HepG2 (cell line): Measurements from ENCODE around the gene EFCAB8. TPM values are rescaled to one million over a fixed set of nuclear protein-coding genes. Genes with fewer than 3 reads are reported as not detected.

Source experiments
- ATAC-seq: fragments of 200-7000 bp; cut with Tn5 transposase; 3 replicates; pipeline ENCODE4 v1.9.1; 2020; ENCODE audit warnings: mild to moderate bottlenecking, moderate library complexity
- BruUV-seq: library from RNA; stranded (reverse); fragments of 400-500 nt; replicated peaks from 2 replicates; lab custom pipeline; 2021; lab: Mats Ljungman, UMichigan
- CTCF ChIA-PET: fragments of 300-600 bp; formaldehyde crosslinking; extraction: SDS; loops from one replicate; lab custom pipeline; 2021; ENCODE audit warnings: low total read pairs, inconsistent platforms, low intra/inter-chr PET ratio; lab: Yijun Ruan, JAX
- POLR2A ChIA-PET: fragments of 350-600 bp; sonication (Branson Sonifier 250); formaldehyde crosslinking; loops from one replicate; lab custom pipeline; 2020; ENCODE audit warnings: antibody characterized with exemption, inconsistent platforms; lab: Yijun Ruan, JAX
- DNase-seq: peaks from one replicate; pipeline ENCODE4 v3.0.0-alpha.2; 2015; ENCODE audit warnings: low spot score
- FAIRE-seq: peaks from 3 replicates; lab custom pipeline; 2011; peaks lifted over from hg19 to GRCh38; lab: Jason Lieb, UNC
- H2AFZ ChIP-seq: one replicate; pipeline ENCODE4 v1.6.1; 2011; ENCODE audit warnings: low read length, inconsistent platforms
- H3K27ac ChIP-seq: fragments of 300-600 bp; 3 replicates; pipeline ENCODE4 v1.8.0; 2011; ENCODE audit warnings: mixed run types, mild to moderate bottlenecking, mixed read lengths, low read length, inconsistent platforms; ENCODE audit not compliant: insufficient read depth; ENCODE audit errors: extremely low read length
- H3K27me3 ChIP-seq, 2 experiments: fragments of 200-600 bp in 1 of 2; 2 replicates in 1 of 2; 3 replicates in 1 of 2; pipeline versions ENCODE4 v1.6.0 to v1.8.0; 2011; ENCODE audit warnings: low read length in 2 of 2, mild to moderate bottlenecking in 2 of 2, moderate library complexity in 2 of 2, inconsistent platforms in 1 of 2; ENCODE audit not compliant: insufficient read depth in 2 of 2, control insufficient read depth in 1 of 2
- H3K36me3 ChIP-seq, 2 experiments: fragments of 200-600 bp in 1 of 2; replicated peaks in 1 of 2; 2 replicates in 1 of 2; 3 replicates in 1 of 2; pipeline versions ENCODE4 v1.5.1 to v1.8.0; 2011; ENCODE audit warnings: low read length in 2 of 2, inconsistent platforms in 1 of 2; ENCODE audit not compliant: insufficient read depth in 2 of 2, control insufficient read depth in 1 of 2
- H3K4me1 ChIP-seq: 2 replicates; pipeline ENCODE4 v1.5.1; 2012; ENCODE audit warnings: low read length, inconsistent platforms; ENCODE audit not compliant: insufficient read depth
- H3K4me2 ChIP-seq: 2 replicates; pipeline ENCODE4 v1.6.0; 2011; ENCODE audit warnings: low read depth, low read length, inconsistent platforms
- H3K4me3 ChIP-seq, 3 experiments: fragments of 200-600 bp in 1 of 3; sonication (generic), shearing (Covaris generic) in 1 of 3; replicated peaks in 1 of 3; 2 replicates each; pipeline ENCODE4 v1.5.1; 2011 to 2016; ENCODE audit warnings: low read length in 3 of 3, inconsistent platforms in 2 of 3, low read depth in 2 of 3, mild to moderate bottlenecking in 2 of 3, control low read depth in 1 of 3, mixed read lengths in 1 of 3; ENCODE audit not compliant: insufficient read depth in 1 of 3
- H3K79me2 ChIP-seq: one replicate; pipeline ENCODE4 v1.6.1; 2011; ENCODE audit warnings: low read length, inconsistent platforms; ENCODE audit not compliant: insufficient read depth
- H3K9ac ChIP-seq: 2 replicates; pipeline ENCODE4 v1.6.0; 2011; ENCODE audit warnings: mild to moderate bottlenecking, low read depth, low read length, inconsistent platforms; ENCODE audit not compliant: insufficient read depth
- H3K9me3 ChIP-seq: 2 replicates; pipeline ENCODE4 v1.5.1; 2012; ENCODE audit warnings: mild to moderate bottlenecking, low read length
- H4K20me1 ChIP-seq: 2 replicates; pipeline ENCODE4 v1.6.0; 2011; ENCODE audit warnings: inconsistent platforms, mild to moderate bottlenecking, low read length, moderate library complexity; ENCODE audit not compliant: insufficient read depth
- ETV5 ChIP-seq: IDR thresholded peaks from 2 replicates; pipeline ENCODE4 v1.6.1; 2018; ENCODE audit warnings: missing biosample characterization, missing genetic modification reagents, inconsistent platforms, borderline replicate concordance
- FOXC1 ChIP-seq: sonication (generic); formaldehyde crosslinking; IDR thresholded peaks from 2 replicates; pipeline ENCODE4 v1.8.0; 2022; ENCODE audit warnings: mild to moderate bottlenecking, missing genetic modification reagents, borderline replicate concordance
- HOXA3 ChIP-seq: sonication (generic); formaldehyde crosslinking; IDR thresholded peaks from 2 replicates; pipeline ENCODE4 v1.5.0; 2020; ENCODE audit warnings: missing genetic modification reagents
- MBD4 ChIP-seq: IDR thresholded peaks from 2 replicates; pipeline ENCODE4 v1.6.1; 2012; ENCODE audit warnings: low read length, inconsistent platforms, borderline replicate concordance
- SOX5 ChIP-seq: IDR thresholded peaks from 2 replicates; pipeline ENCODE4 v1.6.1; 2016; ENCODE audit warnings: borderline replicate concordance
- ZFX ChIP-seq: sonication (generic); formaldehyde crosslinking; IDR thresholded peaks from 2 replicates; pipeline ENCODE4 v1.4.0; 2020; ENCODE audit warnings: mild to moderate bottlenecking, low read depth, missing genetic modification reagents, moderate library complexity
- ZNF614 ChIP-seq: IDR thresholded peaks from 2 replicates; pipeline ENCODE4 v1.6.1; 2018; ENCODE audit warnings: missing biosample characterization, missing genetic modification reagents, inconsistent platforms, borderline replicate concordance
- ZNF629 ChIP-seq: sonication (generic); formaldehyde crosslinking; conservative IDR thresholded peaks from 2 replicates; pipeline ENCODE4 v1.5.0; 2020; ENCODE audit warnings: missing genetic modification reagents
- WGBS: methylation state at CpG from one replicate; pipeline ENCODE4 v1.1.6; 2017; ENCODE audit warnings: low lambda C conversion rate; 5-methylcytosine and 5-hydroxymethylcytosine counted together
- in situ Hi-C: cut with HindIII; loops from 2 replicates; pipeline ENCODE4 v1.10.0; 2017; ENCODE audit warnings: low pct_unique_long_range_greater_than_20kb; ENCODE audit not compliant: extremely low pct_ligation_motif_present
- intact Hi-C: fragments of 100-400 bp; cut with micrococcal nuclease; formaldehyde crosslinking; loops from one replicate; pipeline ENCODE4 v1.10.0; 2022; ENCODE audit not compliant: unreplicated experiment
- polyA plus RNA-seq, 8 experiments: library from polyadenylated mRNA; depleted of rRNA in 3 of 8; stranded (reverse) in 7 of 8; unstranded in 1 of 8; fragments of >200 nt; fragmentation: Illumina TruSeq in 4 of 8; extraction: Trizol in 4 of 8; gene quantifications; 2 replicates each; pipeline versions ENCODE4 v1.2.1 to v1.2.3, GENCODE V29; 2011 to 2016; ENCODE audit warnings: low read depth in 4 of 8, missing spikeins in 1 of 8, mixed read lengths in 1 of 8; ENCODE audit not compliant: insufficient read depth in 1 of 8
- total RNA-seq, 5 experiments: library from RNA; depleted of rRNA; stranded (reverse); fragments of >200 nt; fragmentation: Illumina TruSeq; extraction: Trizol; gene quantifications; 2 replicates each; pipeline ENCODE4 v1.2.3, GENCODE V29; 2016; ENCODE audit warnings: low read depth in 1 of 5

Gene EFCAB8
- total and polyA plus RNA-seq, 2 of the 13 experiments (the other 11 are each of a cell fraction or from before 2014, with no cell fraction given) = 0.15 to 0.22 TPM

- CTCF ChIA-PET = no interaction called here
- BruUV-seq = no TSS peak
These were observed 127.7 kb downstream of the EFCAB8 start for GRCh38 chr20:32986331-32986966.

GRCh38 chr20:32987044-32987825 lies 128.5 kb downstream of the EFCAB8 start:
- WGBS = 53% methylated on average over 11 of the region's 11 CpGs
- TF ChIP-seq HOXA3 (CRISPR knock-in tag) (no peak), ZNF629 (peak; percentile 87), SOX5 (CRISPR knock-in tag) (no peak)
- H3K27ac ChIP-seq = no peak overlapping the region
- peaks cover 10% of the 10 kb centered on the region for H3K4me1 ChIP-seq
- DNase-seq (no peak), FAIRE-seq (no peak), ATAC-seq (no peak)
- CTCF ChIA-PET = no interaction called here
- intact Hi-C loops (no loop called here), in situ Hi-C loops (no loop called here)
- H3K27me3 ChIP-seq = peaks cover 0 to 56% of the 10 kb centered on the region in 2 experiments; a peak in 2 of 5 replicates
- no peaks in the 10 kb centered on the region for H3K79me2 ChIP-seq
- no peaks in the 10 kb centered on the region for H3K9me3 ChIP-seq
- no peak overlapping the region for H2AFZ ChIP-seq
- H4K20me1 ChIP-seq = no peaks in the 10 kb centered on the region
- POLR2A ChIA-PET = no interaction called here
- no peak overlapping the region for H3K4me3 ChIP-seq
- no peak overlapping the region for H3K4me2 ChIP-seq
- no peaks in the 10 kb centered on the region for H3K36me3 ChIP-seq
- H3K9ac ChIP-seq = no peak overlapping the region
- BruUV-seq = no TSS peak

More at GRCh38 chr20:32986331-32986966, 127.7 kb downstream of the EFCAB8 start:
- Histone ChIP-seq H4K20me1 (no peaks in the 10 kb centered on the region), H3K79me2 (no peaks in the 10 kb centered on the region), H3K36me3 (no peaks in the 10 kb centered on the region), H3K4me2 (no peak overlapping the region), H3K27ac (no peak overlapping the region), H3K27me3 (peaks cover 0 to 50% of the 10 kb centered on the region in 2 experiments; a peak in 2 of 5 replicates), H3K9me3 (no peaks in the 10 kb centered on the region), H3K4me3 (no peak overlapping the region), H2AFZ (no peak overlapping the region), H3K9ac (no peak overlapping the region)
- POLR2A ChIA-PET = no interaction called here
- ATAC-seq (peak; percentile 19), DNase-seq (no peak)
- in situ Hi-C loops (no loop called here), intact Hi-C loops (no loop called here)
- 50% methylated on average over 17 of the region's 18 CpGs for WGBS
- TF ChIP-seq FOXC1 (no peak), ZNF614 (no peak), ZFX (CRISPR knock-in tag) (0 out of 2 replicates have a peak, but pooled peaks have one; percentile 28), MBD4 (no peak), ETV5 (no peak)
- TF ChIP-seq, all 625 proteins: peak for 1
- FAIRE-seq = no peak
- peaks cover 10% of the 10 kb centered on the region for H3K4me1 ChIP-seq
